ENCODE results near the gene KLF6.

DNA sequence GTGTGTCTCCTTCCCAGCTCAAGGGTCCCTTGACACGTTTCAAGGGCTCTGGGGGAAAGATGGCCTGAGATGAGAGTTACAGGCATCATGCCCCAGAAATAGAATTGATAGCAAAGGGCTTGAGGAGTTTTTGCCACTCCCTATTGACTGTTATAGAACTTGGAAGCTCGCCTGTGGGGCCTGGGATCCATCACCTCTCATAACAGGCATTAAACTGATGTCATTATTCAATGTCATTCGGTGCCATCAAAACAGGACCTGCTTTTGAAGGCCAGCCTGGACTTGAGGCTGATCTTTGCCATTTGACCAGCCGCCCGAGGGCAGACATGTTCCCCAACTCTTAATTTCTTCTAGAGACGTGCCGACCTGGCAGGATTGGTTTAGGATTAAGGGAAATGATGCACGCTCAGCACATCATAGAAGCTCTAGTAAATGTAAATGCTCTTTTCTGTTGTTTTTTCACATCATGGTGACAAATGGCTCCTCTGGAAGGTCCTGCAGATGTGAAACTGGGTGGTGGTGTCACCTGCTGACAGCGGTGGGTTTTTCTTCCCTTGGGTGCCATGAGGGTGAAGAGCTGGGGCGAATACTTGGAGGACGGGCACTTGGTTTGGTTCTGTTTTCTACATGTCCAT lies 16.7 kb upstream of the KLF6 start:
- TF ChIP-seq, protein P1, sequence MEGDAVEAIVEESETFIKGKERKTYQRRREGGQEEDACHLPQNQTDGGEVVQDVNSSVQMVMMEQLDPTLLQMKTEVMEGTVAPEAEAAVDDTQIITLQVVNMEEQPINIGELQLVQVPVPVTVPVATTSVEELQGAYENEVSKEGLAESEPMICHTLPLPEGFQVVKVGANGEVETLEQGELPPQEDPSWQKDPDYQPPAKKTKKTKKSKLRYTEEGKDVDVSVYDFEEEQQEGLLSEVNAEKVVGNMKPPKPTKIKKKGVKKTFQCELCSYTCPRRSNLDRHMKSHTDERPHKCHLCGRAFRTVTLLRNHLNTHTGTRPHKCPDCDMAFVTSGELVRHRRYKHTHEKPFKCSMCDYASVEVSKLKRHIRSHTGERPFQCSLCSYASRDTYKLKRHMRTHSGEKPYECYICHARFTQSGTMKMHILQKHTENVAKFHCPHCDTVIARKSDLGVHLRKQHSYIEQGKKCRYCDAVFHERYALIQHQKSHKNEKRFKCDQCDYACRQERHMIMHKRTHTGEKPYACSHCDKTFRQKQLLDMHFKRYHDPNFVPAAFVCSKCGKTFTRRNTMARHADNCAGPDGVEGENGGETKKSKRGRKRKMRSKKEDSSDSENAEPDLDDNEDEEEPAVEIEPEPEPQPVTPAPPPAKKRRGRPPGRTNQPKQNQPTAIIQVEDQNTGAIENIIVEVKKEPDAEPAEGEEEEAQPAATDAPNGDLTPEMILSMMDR (IDR thresholded peaks at IDR 0.05; ENCODE audit: insufficient read depth, low read length, poor library complexity, severe bottlenecking), result no peak
- no peak for TF ChIP-seq EZH2phosphoT487 (conservative IDR thresholded peaks at IDR 0.05; ENCODE audit: low read length)
